ENCODE results near the gene TGFBR3.
A peak's percentile ranks its signal among the peaks of the same experiment; 100 is the strongest.

TGFBR3 gene

GRCh38 chr1:91689641-91690481, 196.1 kb downstream of the TGFBR3 start:
- TF ChIP-seq CTCF (IDR thresholded peaks at IDR 0.05; ENCODE audit: insufficient read depth, low read depth, low read length, missing control alignments): no peak
- no peak for DNase-seq (ENCODE audit: low read depth)
- H3K4me3 ChIP-seq (ENCODE audit: low read length): no peak overlapping the region

GRCh38 chr1:91687452-91687851, 198.5 kb downstream of the TGFBR3 start:
- no peak overlapping the region for H3K4me3 ChIP-seq (ENCODE audit: low read length)
- no peak for TF ChIP-seq CTCF (IDR thresholded peaks at IDR 0.05; ENCODE audit: insufficient read depth, low read depth, low read length, missing control alignments)
- no peak for DNase-seq (ENCODE audit: low read depth)

GRCh38 chr1:91685994-91686393, 200.0 kb downstream of the TGFBR3 start:
- no peak for TF ChIP-seq CTCF (IDR thresholded peaks at IDR 0.05; ENCODE audit: insufficient read depth, low read depth, low read length, missing control alignments)
- DNase-seq (ENCODE audit: low read depth): peak; percentile 17
- no peak overlapping the region for H3K4me3 ChIP-seq (ENCODE audit: low read length)

GRCh38 chr1:91684481-91685196, 201.3 kb downstream of the TGFBR3 start:
- no peak for DNase-seq (ENCODE audit: low read depth)
- H3K4me3 ChIP-seq (ENCODE audit: low read length): no peak overlapping the region
- no peak for TF ChIP-seq CTCF (IDR thresholded peaks at IDR 0.05; ENCODE audit: insufficient read depth, low read depth, low read length, missing control alignments)

- H3K4me3 ChIP-seq (ENCODE audit: low read length): no peak overlapping the region
- no peak for DNase-seq (ENCODE audit: low read depth)
- TF ChIP-seq CTCF (IDR thresholded peaks at IDR 0.05; ENCODE audit: insufficient read depth, low read depth, low read length, missing control alignments): no peak
These were observed 202.4 kb downstream of the TGFBR3 start for GRCh38 chr1:91683598-91683951.

- no peak for TF ChIP-seq CTCF (IDR thresholded peaks at IDR 0.05; ENCODE audit: insufficient read depth, low read depth, low read length, missing control alignments)
- no peak overlapping the region for H3K4me3 ChIP-seq (ENCODE audit: low read length)
- no peak for DNase-seq (ENCODE audit: low read depth)
These were observed 202.9 kb downstream of the TGFBR3 start for GRCh38 chr1:91682882-91683597.
